Measurements from ENCODE around the gene TRIM14. TPM values are rescaled to one million over a fixed set of nuclear protein-coding genes. Genes with fewer than 3 reads are reported as not detected.
"Not testable (repeated sequence)": the region's sequence is repeated elsewhere in the genome, so short reads cannot be mapped to it uniquely, and the experiment has no call there.

Gene TRIM14
- total RNA-seq, 1 experiment from 2014 or later: 20.2 TPM

DNA sequence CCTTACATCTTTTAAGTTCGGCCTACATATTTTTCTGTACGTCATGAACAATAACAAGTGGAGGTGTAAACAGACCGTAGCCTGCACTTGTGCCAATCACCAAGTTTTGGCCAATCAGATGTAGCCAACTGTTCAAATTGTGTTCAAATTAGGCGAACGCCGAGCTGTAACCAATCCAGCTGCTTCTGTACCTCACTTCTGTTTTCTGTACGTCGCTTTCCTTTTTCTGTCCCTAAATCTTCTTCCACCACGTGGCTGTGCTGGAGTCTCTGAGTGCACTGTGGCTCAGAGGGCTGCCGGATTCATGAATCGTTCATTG is 26.4 kb downstream of the TRIM14 start:
- Histone ChIP-seq H3K9me2 (ENCODE audit: insufficient read depth) (no peaks in the 10 kb centered on the region), H3K4me3 (no peak overlapping the region), H2AFZ (no peak overlapping the region), H3K27me3 (ENCODE audit: insufficient read depth, low read depth) (no peaks in the 10 kb centered on the region), H3K36me3 (ENCODE audit: low read depth) (no peaks in the 10 kb centered on the region), H3K27ac (no peak overlapping the region), H4K20me1 (ENCODE audit: insufficient read depth) (no peaks in the 10 kb centered on the region), H3K79me2 (ENCODE audit: low read depth) (no peaks in the 10 kb centered on the region), H3K9me3 (ENCODE audit: insufficient read depth, low read depth) (no peaks in the 10 kb centered on the region), H3K4me2 (no peak overlapping the region), H3K4me1 (replicated peaks; ENCODE audit: insufficient read depth) (no peaks in the 10 kb centered on the region), H3F3A (ENCODE audit: insufficient read depth, low read depth) (peaks cover 3% of the 10 kb centered on the region; the same call in 1 of the 2 replicates)
- BruUV-seq (replicated peaks): no TSS peak
- intact Hi-C loops (cut with micrococcal nuclease; ENCODE audit: unreplicated experiment): no loop called here
- POLR2A ChIA-PET (ENCODE audit: unreplicated experiment): interaction anchor here (0.6 to 0.7 kb wide), 2 partner anchors 8 to 760 kb away, joined by 3 to 28 read pairs; no protein-coding TSS in a partner anchor
- no peak for DNase-seq
- TF ChIP-seq EZH2 (IDR thresholded peaks at IDR 0.05; ENCODE audit: low read depth) (no peak), CTCF (conservative IDR thresholded peaks at IDR 0.05) (no peak)
- CTCF ChIA-PET: no interaction called here

- H3K36me3 ChIP-seq (ENCODE audit: low read depth): no peaks in the 10 kb centered on the region
- POLR2A ChIA-PET (ENCODE audit: unreplicated experiment): interaction anchor here (0.6 to 0.7 kb wide), 3 partner anchors 9 to 760 kb away, joined by 3 to 28 read pairs (median 4); no protein-coding TSS in a partner anchor
- H3F3A ChIP-seq (ENCODE audit: insufficient read depth, low read depth): peaks cover 3% of the 10 kb centered on the region; the same call in 1 of the 2 replicates
- no peak overlapping the region for H2AFZ ChIP-seq
- H3K9me2 ChIP-seq (ENCODE audit: insufficient read depth): no peaks in the 10 kb centered on the region
- intact Hi-C loops (cut with micrococcal nuclease; ENCODE audit: unreplicated experiment): no loop called here
- no peaks in the 10 kb centered on the region for H3K4me1 ChIP-seq (replicated peaks; ENCODE audit: insufficient read depth)
- CTCF ChIA-PET: no interaction called here
- H3K27me3 ChIP-seq (ENCODE audit: insufficient read depth, low read depth): no peaks in the 10 kb centered on the region
- BruUV-seq (replicated peaks): no TSS peak
- no peak overlapping the region for H3K4me3 ChIP-seq
- no peaks in the 10 kb centered on the region for H3K9me3 ChIP-seq (ENCODE audit: insufficient read depth, low read depth)
- H3K4me2 ChIP-seq: no peak overlapping the region
- TF ChIP-seq EZH2 (IDR thresholded peaks at IDR 0.05; ENCODE audit: low read depth) (no peak), CTCF (conservative IDR thresholded peaks at IDR 0.05) (no peak)
- no peak for DNase-seq
- H4K20me1 ChIP-seq (ENCODE audit: insufficient read depth): no peaks in the 10 kb centered on the region
- H3K27ac ChIP-seq: no peak overlapping the region
- H3K79me2 ChIP-seq (ENCODE audit: low read depth): no peaks in the 10 kb centered on the region
Measured at GRCh38 chr9:98091735-98092612, 27.0 kb downstream of the TRIM14 start.

DNA sequence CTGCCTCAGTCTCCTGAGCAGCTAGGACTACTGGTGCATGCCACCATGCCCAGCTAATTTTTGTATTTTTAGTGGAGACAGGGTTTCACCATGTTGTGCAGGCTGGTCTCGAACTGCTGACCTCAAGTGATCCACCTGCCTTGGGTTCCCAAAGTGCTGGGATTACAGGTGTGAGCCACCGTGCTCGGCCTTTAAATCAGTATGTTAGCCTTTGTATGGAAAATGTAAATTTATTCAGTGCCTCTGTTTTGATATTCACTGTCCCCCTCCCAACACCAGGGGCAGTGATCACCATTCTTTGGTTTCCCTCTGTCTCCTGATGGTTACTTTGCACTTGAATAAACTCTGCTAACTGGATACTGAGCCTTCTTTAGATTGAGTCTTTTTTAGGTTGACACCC is 28.3 kb downstream of the TRIM14 start:
- H3K4me3 ChIP-seq; H3K4me1 ChIP-seq (replicated peaks; ENCODE audit: insufficient read depth); DNase-seq; H2AFZ ChIP-seq; H3F3A ChIP-seq (ENCODE audit: insufficient read depth, low read depth); H3K4me2 ChIP-seq; H3K9me2 ChIP-seq (ENCODE audit: insufficient read depth); intact Hi-C loops (cut with micrococcal nuclease; ENCODE audit: unreplicated experiment); H3K79me2 ChIP-seq (ENCODE audit: low read depth); H4K20me1 ChIP-seq (ENCODE audit: insufficient read depth); POLR2A ChIA-PET (ENCODE audit: unreplicated experiment); H3K27ac ChIP-seq; BruUV-seq (replicated peaks); CTCF ChIA-PET; H3K36me3 ChIP-seq (ENCODE audit: low read depth); H3K27me3 ChIP-seq (ENCODE audit: insufficient read depth, low read depth); H3K9me3 ChIP-seq (ENCODE audit: insufficient read depth, low read depth): not testable (repeated sequence)
- 0 out of 2 replicates have a peak, but pooled peaks have one; percentile 32 for TF ChIP-seq CTCF (conservative IDR thresholded peaks at IDR 0.05)
